SH-SY5Y (cell line): ENCODE data around the gene KCNV2.
A peak's percentile ranks its signal among the peaks of the same experiment; 100 is the strongest.

Experiments
- GATA2 ChIP-seq: IDR thresholded peaks from 2 replicates; pipeline ENCODE4 v1.6.1; 2011; ENCODE audit warnings: mild to moderate bottlenecking, low read depth, low read length
- GATA3 ChIP-seq: IDR thresholded peaks from 2 replicates; pipeline ENCODE4 v1.6.1; 2011; ENCODE audit warnings: low read depth, mild to moderate bottlenecking, low read length, moderate library complexity

DNA sequence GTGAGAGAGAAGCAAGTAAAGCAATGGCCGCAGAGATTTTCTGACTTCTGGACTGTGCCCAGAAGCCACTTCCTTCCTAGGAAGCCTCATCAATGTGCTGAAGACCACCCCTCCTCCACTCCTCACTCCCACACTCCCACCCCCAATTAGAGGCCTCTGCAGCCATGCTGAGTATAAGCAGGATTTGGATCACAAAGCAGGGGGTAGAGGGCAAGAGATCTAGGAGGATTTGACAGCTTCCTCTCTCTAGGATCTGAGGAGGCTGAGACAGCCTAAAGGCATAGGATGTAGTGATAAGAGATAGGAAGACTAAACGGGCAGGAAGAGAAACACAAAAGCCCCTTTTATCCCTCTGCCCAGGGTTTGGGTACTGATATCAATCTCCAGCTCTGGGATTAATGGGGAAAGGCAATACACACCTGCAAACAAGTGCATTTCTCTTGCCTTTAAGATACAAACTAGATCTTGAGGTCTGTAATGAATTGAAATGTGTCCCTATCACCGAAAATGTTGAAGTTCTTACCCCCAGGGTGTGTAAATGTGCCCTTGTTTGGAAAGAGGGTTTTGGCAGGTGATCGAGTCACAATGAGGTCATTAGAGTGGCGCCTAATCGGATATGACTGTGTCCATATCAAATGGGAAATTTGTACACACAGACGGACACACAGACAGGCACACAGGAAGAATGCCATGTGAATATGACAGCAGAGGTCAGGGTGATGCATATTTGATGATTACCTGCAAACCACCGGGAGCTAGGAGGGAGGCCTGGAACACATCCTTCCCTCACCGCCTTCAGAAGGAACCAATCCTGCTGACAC lies 28.5 kb downstream of the KCNV2 start:
- TF ChIP-seq GATA3 (peak; percentile 77; the same call in 1 of the 2 replicates), GATA2 (peak; percentile 86)
